NCI-H2227 treated with DMSO at 0.1 percent for 48 hours (cell line): ENCODE results near the gene MED8.

Experiments
- DNase-seq: peaks from one replicate; lab custom pipeline; 2025; lab: John Stamatoyannopoulos, UW

Gene MED8

GRCh38 chr1:43358746-43359693 is 30.6 kb downstream of the MED8 start, which contains the start of gene CDC20:
TSS of gene CDC20 (plus strand) at chr1:43358981. CDS start at chr1:43359216, 235 bp downstream.
- peak; percentile 97 for DNase-seq

- DNase-seq: peak; percentile 89
Measured at GRCh38 chr1:43358121-43358745, 31.4 kb downstream of the MED8 start.

GRCh38 chr1:43357251-43357650 is 32.3 kb downstream of the MED8 start:
- no peak for DNase-seq

GRCh38 chr1:43354936-43355335 is 34.7 kb downstream of the MED8 start:
- no peak for DNase-seq

- no peak for DNase-seq
Measured at GRCh38 chr1:43354471-43354870, 35.1 kb downstream of the MED8 start.

- DNase-seq: no peak
Measured at GRCh38 chr1:43352881-43353280, 36.7 kb downstream of the MED8 start.

GRCh38 chr1:43352351-43352705 is 37.3 kb downstream of the MED8 start:
- no peak for DNase-seq

- DNase-seq: no peak
Measured at GRCh38 chr1:43351421-43352350, 37.9 kb downstream of the MED8 start.

GRCh38 chr1:43350976-43351375 is 38.6 kb downstream of the MED8 start:
- DNase-seq: no peak

- DNase-seq: peak; percentile 82
Measured at GRCh38 chr1:43349594-43350306, 39.9 kb downstream of the MED8 start.

- peak; percentile 89 for DNase-seq
Measured at GRCh38 chr1:43348809-43349593, 40.6 kb downstream of the MED8 start.

GRCh38 chr1:43348343-43348808 is 41.2 kb downstream of the MED8 start:
- DNase-seq: peak; percentile 83

GRCh38 chr1:43346636-43347035 is 43.0 kb downstream of the MED8 start:
- DNase-seq: no peak

- no peak for DNase-seq
Measured at GRCh38 chr1:43345120-43345519, 44.5 kb downstream of the MED8 start.

GRCh38 chr1:43344267-43344850 is 45.2 kb downstream of the MED8 start:
- DNase-seq: no peak

- no peak for DNase-seq
Measured at GRCh38 chr1:43340559-43340958, 49.0 kb downstream of the MED8 start.

GRCh38 chr1:43339584-43340232 is 49.9 kb downstream of the MED8 start:
- DNase-seq: no peak

- no peak for DNase-seq
Measured at GRCh38 chr1:43338001-43338400, 51.6 kb downstream of the MED8 start.

GRCh38 chr1:43337588-43337987 is 52.0 kb downstream of the MED8 start, which contains the start of gene MPL:
TSS of gene MPL (plus strand) at chr1:43337818. CDS start at chr1:43337849, 31 bp downstream.
- DNase-seq: no peak
